ENCODE data around the gene CYP4F12.

The CYP4F12 gene

GRCh38 chr19:15672580-15673175 is at the start of gene CYP4F12:
TSS of gene CYP4F12 (plus strand) at chr19:15673087. CDS start at chr19:15673530, 443 bp downstream.
- DNase-seq (ENCODE audit: low read depth in 2 of 2): peak in 1 of 2 donors; percentile 7

- no peak for DNase-seq (ENCODE audit: low read depth in 2 of 2)
Measured at GRCh38 chr19:15623711-15624318, 49.1 kb upstream of the CYP4F12 start.

GRCh38 chr19:15628236-15629002 is 44.5 kb upstream of the CYP4F12 start:
- DNase-seq (ENCODE audit: low read depth in 2 of 2): no peak

GRCh38 chr19:15629003-15629880 is 43.6 kb upstream of the CYP4F12 start:
- DNase-seq (ENCODE audit: low read depth in 2 of 2): peak; percentile 93 to 94

GRCh38 chr19:15631817-15632216 is 41.1 kb upstream of the CYP4F12 start:
- peak; percentile 7 to 15 for DNase-seq (ENCODE audit: low read depth in 2 of 2)

- no peak for DNase-seq (ENCODE audit: low read depth in 2 of 2)
Measured at GRCh38 chr19:15633082-15633835, 39.6 kb upstream of the CYP4F12 start.

GRCh38 chr19:15634105-15634504 is 38.8 kb upstream of the CYP4F12 start:
- no peak for DNase-seq (ENCODE audit: low read depth in 2 of 2)

- no peak for DNase-seq (ENCODE audit: low read depth in 2 of 2)
Measured at GRCh38 chr19:15635016-15635805, 37.7 kb upstream of the CYP4F12 start.

- DNase-seq (ENCODE audit: low read depth in 2 of 2): no peak
Measured at GRCh38 chr19:15636026-15636425, 36.9 kb upstream of the CYP4F12 start.

GRCh38 chr19:15639596-15639995 is 33.3 kb upstream of the CYP4F12 start:
- no peak for DNase-seq (ENCODE audit: low read depth in 2 of 2)

GRCh38 chr19:15640294-15640903 is 32.5 kb upstream of the CYP4F12 start, which contains the start of gene CYP4F3:
TSS of gene CYP4F3 (plus strand) at chr19:15640897. CDS start at chr19:15641416, 519 bp downstream.
- no peak for DNase-seq (ENCODE audit: low read depth in 2 of 2)

GRCh38 chr19:15640904-15641597 is 31.8 kb upstream of the CYP4F12 start:
- no peak for DNase-seq (ENCODE audit: low read depth in 2 of 2)

- DNase-seq (ENCODE audit: low read depth in 2 of 2): no peak
Measured at GRCh38 chr19:15641901-15642491, 30.9 kb upstream of the CYP4F12 start.

GRCh38 chr19:15642807-15643206 is 30.1 kb upstream of the CYP4F12 start:
- no peak for DNase-seq (ENCODE audit: low read depth in 2 of 2)

GRCh38 chr19:15643387-15643786 is 29.5 kb upstream of the CYP4F12 start:
- no peak for DNase-seq (ENCODE audit: low read depth in 2 of 2)

GRCh38 chr19:15644066-15644741 is 28.7 kb upstream of the CYP4F12 start:
- DNase-seq (ENCODE audit: low read depth in 2 of 2): no peak

GRCh38 chr19:15644816-15645215 is 28.1 kb upstream of the CYP4F12 start:
- no peak for DNase-seq (ENCODE audit: low read depth in 2 of 2)

- no peak for DNase-seq (ENCODE audit: low read depth in 2 of 2)
Measured at GRCh38 chr19:15649526-15649925, 23.4 kb upstream of the CYP4F12 start.

Measured in stimulated activated CD4-positive, alpha-beta T cell treated with anti-CD3 and anti-CD28 coated beads, Interleukin-1b, Interleukin-23, amount 100 ng/mL, for 4 hours (primary cell).